PFSK-1 (cell line): ENCODE data around the gene CEBPA.

ENCODE experiments used
- REST ChIP-seq, 2 experiments: IDR thresholded peaks; 2 replicates each; pipeline versions ENCODE4 v1.6.1 to v1.8.0; 2011 to 2012; ENCODE audit warnings: low read depth in 2 of 2, low read length in 2 of 2, control low read depth in 1 of 2, inconsistent platforms in 1 of 2, mild to moderate bottlenecking in 1 of 2, moderate library complexity in 1 of 2; ENCODE audit not compliant: insufficient read depth in 1 of 2
- TAF1 ChIP-seq: IDR thresholded peaks from 2 replicates; pipeline ENCODE4 v1.6.1; 2012; ENCODE audit warnings: low read length, control low read depth, borderline replicate concordance; ENCODE audit not compliant: insufficient read depth

DNA sequence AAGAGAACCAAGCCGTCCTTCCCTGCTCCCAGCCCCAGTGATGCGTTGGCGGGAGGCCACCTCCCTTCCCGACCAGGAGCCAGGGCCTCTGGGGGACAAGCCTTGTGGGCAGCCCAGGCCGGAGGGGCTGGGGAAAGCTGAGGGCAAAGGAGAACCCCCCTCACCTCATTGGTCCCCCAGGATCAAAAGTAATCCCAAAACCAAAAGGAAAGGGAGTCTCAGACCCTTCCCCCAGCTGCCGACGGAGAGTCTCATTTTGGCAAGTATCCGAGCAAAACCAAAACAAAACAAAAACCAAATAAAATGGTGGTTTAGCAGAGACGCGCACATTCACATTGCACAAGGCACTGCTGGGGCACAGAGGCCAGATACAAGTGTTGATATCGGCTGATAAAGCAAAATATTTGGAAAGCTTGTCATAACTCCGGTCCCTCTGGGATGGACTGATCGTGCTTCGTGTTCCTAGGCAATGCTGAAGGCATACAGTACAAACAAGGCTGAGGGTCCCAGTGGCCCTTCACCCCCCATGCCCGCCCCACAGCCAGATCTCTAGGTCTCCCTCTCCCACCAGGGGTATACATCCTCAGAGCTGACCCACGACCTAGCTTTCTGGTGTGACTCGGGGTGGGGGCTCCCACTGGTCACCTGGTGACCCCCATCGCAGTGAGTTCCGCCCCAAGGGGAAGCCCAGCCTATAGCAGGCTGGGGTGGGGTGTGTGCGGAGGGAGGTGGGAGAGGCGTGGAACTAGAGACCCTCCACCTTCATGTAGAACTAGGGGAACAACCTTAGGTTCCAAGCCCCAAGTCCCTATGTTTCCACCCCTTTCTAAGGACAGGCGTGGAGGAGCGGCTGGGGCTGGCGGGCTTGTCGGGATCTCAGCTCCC is 2.1 kb downstream of the CEBPA start:
- TF ChIP-seq TAF1 (no peak), REST (IDR thresholded peaks at IDR 0.05; ENCODE audit: insufficient read depth in 1 of 2, low read depth in 2 of 2, low read length in 2 of 2) (no peak)
